Stimulated activated CD4-positive, alpha-beta T cell treated with anti-CD3 and anti-CD28 coated beads, Interleukin-2, amount 100 ng/mL, for 4 hours (primary cell): ENCODE data around the gene ZDHHC5.

Experiments used
- DNase-seq: peaks from one replicate; pipeline ENCODE4 v3.0.0-alpha.2; 2020; ENCODE audit warnings: low read depth

Gene ZDHHC5

GRCh38 chr11:57667736-57668433 lies at the start of gene ZDHHC5:
Gene ZDHHC5 (plus strand): TSS chr11:57668114. CDS start chr11:57673091, 4,977 bp downstream.
- peak; percentile 99 for DNase-seq

GRCh38 chr11:57618438-57618837 lies 49.5 kb upstream of the ZDHHC5 start:
- no peak for DNase-seq

GRCh38 chr11:57619331-57619730 lies 48.6 kb upstream of the ZDHHC5 start:
- DNase-seq, result no peak

GRCh38 chr11:57620467-57620866 lies 47.4 kb upstream of the ZDHHC5 start:
- DNase-seq, result no peak

- DNase-seq, result no peak
Measured at GRCh38 chr11:57622263-57622662, 45.7 kb upstream of the ZDHHC5 start.

- DNase-seq, result no peak
Measured at GRCh38 chr11:57624864-57625263, 43.0 kb upstream of the ZDHHC5 start.

GRCh38 chr11:57626895-57627294 lies 41.0 kb upstream of the ZDHHC5 start:
- DNase-seq, result no peak

GRCh38 chr11:57630171-57630570 lies 37.7 kb upstream of the ZDHHC5 start:
- DNase-seq, result no peak

GRCh38 chr11:57632116-57632515 lies 35.8 kb upstream of the ZDHHC5 start:
- no peak for DNase-seq

GRCh38 chr11:57633394-57634070 lies 34.4 kb upstream of the ZDHHC5 start:
- DNase-seq, result no peak

- DNase-seq, result no peak
Measured at GRCh38 chr11:57634311-57634710, 33.6 kb upstream of the ZDHHC5 start.

- DNase-seq, result no peak
Measured at GRCh38 chr11:57635246-57635645, 32.7 kb upstream of the ZDHHC5 start.

GRCh38 chr11:57637626-57638004 lies 30.3 kb upstream of the ZDHHC5 start:
- DNase-seq, result no peak

GRCh38 chr11:57638005-57638781 lies 29.7 kb upstream of the ZDHHC5 start:
- DNase-seq, result no peak

- DNase-seq, result no peak
Measured at GRCh38 chr11:57638811-57639320, 29.0 kb upstream of the ZDHHC5 start.

- no peak for DNase-seq
Measured at GRCh38 chr11:57639321-57640067, 28.4 kb upstream of the ZDHHC5 start.

GRCh38 chr11:57640068-57640800 lies 27.7 kb upstream of the ZDHHC5 start:
- no peak for DNase-seq

- no peak for DNase-seq
Measured at GRCh38 chr11:57641011-57641807, 26.7 kb upstream of the ZDHHC5 start.

- DNase-seq, result no peak
Measured at GRCh38 chr11:57643802-57644201, 24.1 kb upstream of the ZDHHC5 start.
